ENCODE data around the gene CEP70.

GRCh38 chr3:138451595-138452162 is 142.4 kb downstream of the CEP70 start:
- TF ChIP-seq ELF4 (IDR thresholded peaks at IDR 0.05) (no peak), SP1 (IDR thresholded peaks at IDR 0.05) (no peak), FOXA1 (IDR thresholded peaks at IDR 0.05) (no peak)
